ENCODE results near the gene LSM3.
"Not testable (repeated sequence)": the region's sequence is repeated elsewhere in the genome, so short reads cannot be mapped to it uniquely, and the experiment has no call there.

Gene LSM3

DNA sequence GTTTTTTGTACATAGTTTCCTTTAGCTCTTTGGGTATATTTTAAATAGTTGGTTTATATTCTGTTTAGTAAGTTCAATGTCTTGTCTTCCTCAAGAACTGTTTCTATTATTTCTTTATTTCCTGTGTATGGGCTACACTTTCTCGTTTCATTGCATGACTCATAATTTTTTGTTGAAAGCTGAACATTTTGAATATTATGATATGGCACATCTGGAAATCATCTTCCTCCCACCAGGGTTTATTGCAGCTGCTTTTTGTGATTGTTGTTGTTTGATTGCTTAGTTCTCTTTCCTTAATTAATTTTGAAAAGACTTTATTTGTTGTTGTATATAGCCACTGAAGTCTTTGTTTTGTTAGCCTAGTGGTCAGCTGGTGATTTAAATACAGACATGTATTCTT, 43.8 kb downstream of the LSM3 start:
- DNase-seq (ENCODE audit: extremely low read depth, low read depth), result no peak
- TF ChIP-seq, protein P1, sequence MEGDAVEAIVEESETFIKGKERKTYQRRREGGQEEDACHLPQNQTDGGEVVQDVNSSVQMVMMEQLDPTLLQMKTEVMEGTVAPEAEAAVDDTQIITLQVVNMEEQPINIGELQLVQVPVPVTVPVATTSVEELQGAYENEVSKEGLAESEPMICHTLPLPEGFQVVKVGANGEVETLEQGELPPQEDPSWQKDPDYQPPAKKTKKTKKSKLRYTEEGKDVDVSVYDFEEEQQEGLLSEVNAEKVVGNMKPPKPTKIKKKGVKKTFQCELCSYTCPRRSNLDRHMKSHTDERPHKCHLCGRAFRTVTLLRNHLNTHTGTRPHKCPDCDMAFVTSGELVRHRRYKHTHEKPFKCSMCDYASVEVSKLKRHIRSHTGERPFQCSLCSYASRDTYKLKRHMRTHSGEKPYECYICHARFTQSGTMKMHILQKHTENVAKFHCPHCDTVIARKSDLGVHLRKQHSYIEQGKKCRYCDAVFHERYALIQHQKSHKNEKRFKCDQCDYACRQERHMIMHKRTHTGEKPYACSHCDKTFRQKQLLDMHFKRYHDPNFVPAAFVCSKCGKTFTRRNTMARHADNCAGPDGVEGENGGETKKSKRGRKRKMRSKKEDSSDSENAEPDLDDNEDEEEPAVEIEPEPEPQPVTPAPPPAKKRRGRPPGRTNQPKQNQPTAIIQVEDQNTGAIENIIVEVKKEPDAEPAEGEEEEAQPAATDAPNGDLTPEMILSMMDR (IDR thresholded peaks at IDR 0.05; ENCODE audit: low read depth, low read length, missing control alignments), result no peak
- H3K4me3 ChIP-seq (replicated peaks; ENCODE audit: low read depth, low read length), result no peak overlapping the region

GRCh38 chr3:14222900-14223594, 44.4 kb downstream of the LSM3 start:
- no peak overlapping the region for H3K4me3 ChIP-seq (replicated peaks; ENCODE audit: low read depth, low read length)
- TF ChIP-seq, protein P1 (IDR thresholded peaks at IDR 0.05; ENCODE audit: low read depth, low read length, missing control alignments), result no peak
- no peak for DNase-seq (ENCODE audit: extremely low read depth, low read depth)

GRCh38 chr3:14223595-14223994, 45.0 kb downstream of the LSM3 start:
- TF ChIP-seq, protein P1 (IDR thresholded peaks at IDR 0.05; ENCODE audit: low read depth, low read length, missing control alignments), result no peak
- DNase-seq (ENCODE audit: extremely low read depth, low read depth), result no peak
- H3K4me3 ChIP-seq (replicated peaks; ENCODE audit: low read depth, low read length), result no peak overlapping the region

- DNase-seq (ENCODE audit: extremely low read depth, low read depth), result no peak
- TF ChIP-seq, protein P1 (IDR thresholded peaks at IDR 0.05; ENCODE audit: low read depth, low read length, missing control alignments), result no peak
- H3K4me3 ChIP-seq (replicated peaks; ENCODE audit: low read depth, low read length), result no peak overlapping the region
These were observed 46.3 kb downstream of the LSM3 start for GRCh38 chr3:14224895-14225294.

DNA sequence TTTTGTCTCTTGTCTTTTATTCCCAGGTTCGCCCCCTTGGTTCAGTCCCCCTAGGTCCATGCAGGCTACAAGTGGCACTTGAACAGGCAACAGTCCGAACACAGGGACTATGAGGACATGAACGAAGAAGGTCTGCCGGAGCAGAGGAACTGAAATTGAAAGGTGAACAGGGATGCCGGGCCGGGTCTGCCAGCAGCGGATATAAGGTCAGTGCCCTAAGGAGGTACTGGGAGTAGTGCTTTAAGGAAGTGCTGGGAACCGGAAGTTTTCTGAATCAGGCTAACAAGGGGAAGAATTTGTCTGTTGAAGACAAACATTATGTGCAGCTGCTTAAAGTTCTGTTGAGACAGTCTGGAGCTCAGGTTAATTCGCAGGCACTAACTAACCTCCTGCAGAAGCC, 46.8 kb downstream of the LSM3 start:
- H3K4me3 ChIP-seq (replicated peaks; ENCODE audit: low read depth, low read length), result no peak overlapping the region
- no peak for DNase-seq (ENCODE audit: extremely low read depth, low read depth)
- TF ChIP-seq, protein P1 (IDR thresholded peaks at IDR 0.05; ENCODE audit: low read depth, low read length, missing control alignments), result no peak

DNA sequence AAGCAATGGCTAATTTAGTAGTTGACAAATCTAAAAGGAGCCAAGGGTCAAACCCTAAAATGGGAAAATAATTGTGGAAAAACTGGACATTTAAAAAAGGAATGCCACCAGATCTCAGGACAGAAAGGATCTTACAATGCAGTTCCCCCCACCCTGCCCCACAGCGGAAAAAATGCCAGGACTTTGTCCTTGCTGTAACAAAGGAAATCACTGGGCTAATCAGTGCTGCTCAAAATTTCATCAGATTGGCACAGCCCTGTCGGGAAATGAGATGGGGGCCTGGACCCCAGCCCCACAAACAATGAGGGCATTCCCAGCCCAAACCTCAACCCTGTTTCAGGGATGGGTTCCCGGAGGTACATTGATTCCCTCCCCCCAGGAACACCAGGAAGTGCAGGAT, 47.7 kb downstream of the LSM3 start:
- H3K4me3 ChIP-seq (replicated peaks; ENCODE audit: low read depth, low read length); DNase-seq (ENCODE audit: extremely low read depth, low read depth): not testable (repeated sequence)

DNA sequence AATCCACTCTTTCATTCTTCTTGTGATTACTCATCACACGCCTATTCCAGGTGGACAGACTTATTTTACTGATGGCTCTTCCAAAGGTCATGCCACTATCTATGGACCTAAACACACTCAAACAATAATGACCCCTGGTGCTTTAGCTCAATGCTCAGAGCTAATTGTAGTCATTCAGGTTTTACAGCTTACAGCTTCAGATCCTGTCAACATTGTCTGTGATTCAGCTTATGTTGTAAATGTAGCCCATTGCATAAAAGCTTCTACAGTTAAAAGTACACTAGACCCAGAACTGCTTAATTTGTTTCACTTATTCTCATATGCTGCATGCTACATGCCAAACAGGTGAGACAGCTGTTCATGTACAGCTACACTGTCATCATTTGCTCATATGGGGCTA, 49.2 kb downstream of the LSM3 start:
- TF ChIP-seq, protein P1 (IDR thresholded peaks at IDR 0.05; ENCODE audit: low read depth, low read length, missing control alignments), result no peak
- no peak overlapping the region for H3K4me3 ChIP-seq (replicated peaks; ENCODE audit: low read depth, low read length)
- DNase-seq (ENCODE audit: extremely low read depth, low read depth), result no peak
